OCI-LY7 (cell line): Measurements from ENCODE around the gene SPRR1A. TPM values are rescaled to one million over a fixed set of nuclear protein-coding genes. Genes with fewer than 3 reads are reported as not detected.

ENCODE experiments used
- BruUV-seq: library from RNA; stranded (reverse); fragments of 400-500 nt; replicated peaks from 2 replicates; lab custom pipeline; 2021; lab: Mats Ljungman, UMichigan
- CTCF ChIA-PET: fragments of 300-600 bp; sonication (Branson Sonifier 250); formaldehyde crosslinking; loops from one replicate; lab custom pipeline; 2022; ENCODE audit warnings: antibody characterized with exemption; ENCODE audit not compliant: unreplicated experiment; lab: Charles Lee
- POLR2A ChIA-PET: fragments of 300-600 bp; sonication (Branson Sonifier 250); formaldehyde crosslinking; loops from one replicate; lab custom pipeline; 2022; ENCODE audit warnings: antibody characterized with exemption; lab: Charles Lee
- DNase-seq: peaks from one replicate; pipeline ENCODE4 v3.0.0-alpha.2; 2015; ENCODE audit warnings: low spot score
- H2AFZ ChIP-seq: fragments of 200-600 bp; sonication (generic), shearing (Covaris generic); 2 replicates; pipeline ENCODE4 v1.6.1; 2014; ENCODE audit warnings: mild to moderate bottlenecking, antibody characterized with exemption, low read length, moderate library complexity
- H3K27ac ChIP-seq: fragments of 200-600 bp; sonication (generic); 2 replicates; pipeline ENCODE4 v1.5.1; 2014; ENCODE audit warnings: mixed run types, low read depth, mild to moderate bottlenecking, moderate library complexity, low read length, inconsistent platforms; ENCODE audit not compliant: poor library complexity, severe bottlenecking
- H3K36me3 ChIP-seq: fragments of 200-600 bp; sonication (generic); 2 replicates; pipeline ENCODE4 v1.6.1; 2014; ENCODE audit warnings: mild to moderate bottlenecking, antibody characterized with exemption, low read length, moderate library complexity, mixed read lengths; ENCODE audit not compliant: insufficient read depth
- H3K4me1 ChIP-seq: fragments of 200-600 bp; sonication (generic); 2 replicates; pipeline ENCODE4 v1.5.1; 2014; ENCODE audit warnings: mild to moderate bottlenecking, low read length; ENCODE audit not compliant: insufficient read depth, poor library complexity, severe bottlenecking
- H3K4me2 ChIP-seq: fragments of 200-600 bp; sonication (generic); 2 replicates; pipeline ENCODE4 v1.6.1; 2014; ENCODE audit warnings: mild to moderate bottlenecking, low read length
- H3K4me3 ChIP-seq: fragments of 200-600 bp; sonication (generic); 2 replicates; pipeline ENCODE4 v1.5.1; 2014; ENCODE audit warnings: mild to moderate bottlenecking, low read depth, low read length; ENCODE audit not compliant: poor library complexity, severe bottlenecking
- H3K79me2 ChIP-seq: fragments of 200-600 bp; sonication (generic); 2 replicates; pipeline ENCODE4 v1.6.1; 2016; ENCODE audit warnings: low read depth, mild to moderate bottlenecking, low read length, moderate library complexity, mixed read lengths; ENCODE audit not compliant: insufficient read depth
- H3K9me2 ChIP-seq: fragments of 200-600 bp; sonication (generic); 2 replicates; pipeline ENCODE4 v1.6.1; 2016; ENCODE audit warnings: mild to moderate bottlenecking, low read length, mixed read lengths; ENCODE audit not compliant: insufficient read depth
- H3K9me3 ChIP-seq: fragments of 200-600 bp; sonication (generic); 2 replicates; pipeline ENCODE4 v1.6.1; 2014; ENCODE audit warnings: mild to moderate bottlenecking, mixed run types, low read length, mixed read lengths
- H4K20me1 ChIP-seq: fragments of 200-600 bp; sonication (generic); 2 replicates; pipeline ENCODE4 v1.6.1; 2014; ENCODE audit warnings: mild to moderate bottlenecking, antibody characterized with exemption, low read length, moderate library complexity, mixed read lengths; ENCODE audit not compliant: insufficient read depth
- CTCF ChIP-seq: fragments of 200-600 bp; sonication (generic); conservative IDR thresholded peaks from 2 replicates; pipeline ENCODE4 v1.5.1; 2014; ENCODE audit warnings: mild to moderate bottlenecking, antibody characterized with exemption, low read length, moderate library complexity, mixed read lengths
- EZH2phosphoT487 ChIP-seq: fragments of 200-600 bp; sonication (generic); IDR thresholded peaks from 2 replicates; pipeline ENCODE4 v1.6.1; 2018; ENCODE audit warnings: low read depth, borderline replicate concordance, mild to moderate bottlenecking, mixed run types, antibody characterized with exemption, low read length, moderate library complexity, mixed read lengths
- intact Hi-C: fragments of 100-400 bp; cut with micrococcal nuclease; formaldehyde crosslinking; loops from one replicate; pipeline ENCODE4 v1.10.0; 2022; ENCODE audit not compliant: unreplicated experiment
- total RNA-seq, 2 experiments: library from RNA; depleted of rRNA in 1 of 2; stranded (reverse); fragments of >200 nt in 1 of 2; shearing (Covaris generic) in 1 of 2; gene quantifications; 2 replicates each; pipeline ENCODE4 v1.2.3, GENCODE V29; 2014 to 2022

The SPRR1A gene
- total RNA-seq, 2 experiments from 2014 or later = not detected

DNA sequence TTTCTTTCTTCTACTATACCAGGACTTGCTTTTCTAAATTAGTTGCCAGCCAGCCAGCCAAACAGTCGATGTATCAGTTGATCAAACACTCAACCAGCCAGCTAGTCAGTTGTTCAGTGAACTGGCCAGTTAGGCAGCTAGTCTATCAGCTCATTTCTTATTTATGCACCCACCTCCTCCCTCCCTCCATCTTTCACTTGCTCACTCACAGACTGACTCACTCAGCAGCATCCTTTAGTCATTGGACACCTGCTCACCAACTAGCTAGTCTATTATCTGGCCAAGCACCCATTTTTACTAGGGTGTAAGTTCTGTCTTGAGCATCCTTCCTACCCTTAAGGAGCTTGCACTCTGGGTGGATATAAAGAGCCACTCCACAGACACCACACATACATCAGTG, 19.3 kb upstream of the SPRR1A start:
- Histone ChIP-seq H3K79me2 (no peaks in the 10 kb centered on the region), H3K4me1 (no peaks in the 10 kb centered on the region), H4K20me1 (no peaks in the 10 kb centered on the region), H3K9me3 (no peaks in the 10 kb centered on the region), H3K36me3 (no peaks in the 10 kb centered on the region), H3K4me3 (no peak overlapping the region), H2AFZ (no peak overlapping the region), H3K9me2 (no peaks in the 10 kb centered on the region), H3K27ac (no peak overlapping the region), H3K4me2 (no peak overlapping the region)
- intact Hi-C loops = no loop called here
- TF ChIP-seq CTCF = no peak
- POLR2A ChIA-PET = no interaction called here
- no TSS peak for BruUV-seq
- no peak for DNase-seq
- CTCF ChIA-PET = no interaction called here

- H3K4me2 ChIP-seq = no peak overlapping the region
- H2AFZ ChIP-seq = no peak overlapping the region
- H4K20me1 ChIP-seq = no peaks in the 10 kb centered on the region
- intact Hi-C loops = no loop called here
- ChIA-PET POLR2A (no interaction called here), CTCF (no interaction called here)
- no peaks in the 10 kb centered on the region for H3K36me3 ChIP-seq
- no peaks in the 10 kb centered on the region for H3K4me1 ChIP-seq
- TF ChIP-seq EZH2phosphoT487 = no peak
- TF ChIP-seq CTCF = no peak
- BruUV-seq = no TSS peak
- H3K9me3 ChIP-seq = no peaks in the 10 kb centered on the region
- no peaks in the 10 kb centered on the region for H3K79me2 ChIP-seq
- no peak for DNase-seq
- no peak overlapping the region for H3K27ac ChIP-seq
- no peaks in the 10 kb centered on the region for H3K9me2 ChIP-seq
- no peak overlapping the region for H3K4me3 ChIP-seq
These were observed 18.0 kb upstream of the SPRR1A start for GRCh38 chr1:152965853-152966252.

- intact Hi-C loops = no loop called here
- ChIA-PET POLR2A (interaction anchor here (0.6 to 0.7 kb wide), 2 partner anchors 230 to 563 kb away, joined by 3 read pairs; no protein-coding TSS in a partner anchor), CTCF (no interaction called here)
- Histone ChIP-seq H3K36me3 (no peaks in the 10 kb centered on the region), H3K4me1 (no peaks in the 10 kb centered on the region), H3K9me3 (no peaks in the 10 kb centered on the region), H2AFZ (no peak overlapping the region), H4K20me1 (no peaks in the 10 kb centered on the region), H3K79me2 (no peaks in the 10 kb centered on the region), H3K27ac (no peak overlapping the region), H3K4me2 (no peak overlapping the region), H3K9me2 (no peaks in the 10 kb centered on the region), H3K4me3 (no peak overlapping the region)
- DNase-seq = no peak
- BruUV-seq = no TSS peak
- TF ChIP-seq CTCF = no peak
- TF ChIP-seq EZH2phosphoT487 = no peak
These were observed 16.7 kb upstream of the SPRR1A start for GRCh38 chr1:152967201-152967600.
